Measurements from ENCODE around the gene CEACAM6.

GRCh38 chr19:41771410-41771809, 16.1 kb downstream of the CEACAM6 start:
- no peak for TF ChIP-seq POLR2A (IDR thresholded peaks at IDR 0.05; ENCODE audit: low read depth, low read length)
- TF ChIP-seq POLR2AphosphoS5 (IDR thresholded peaks at IDR 0.05; ENCODE audit: low read depth, low read length) = no peak

Data from GM12892 (cell line).